ENCODE data around the gene S100A11. TPM values are rescaled to one million over a fixed set of nuclear protein-coding genes. Genes with fewer than 3 reads are reported as not detected.

Gene S100A11
- total RNA-seq, 6 experiments from 2014 or later: 1,164 to 1,256 (median 1,179) TPM

GRCh38 chr1:151990058-151990855 lies 46.5 kb downstream of the S100A11 start:
- H3K4me1 Mint-ChIP-seq (ENCODE audit: low read depth): peaks cover 81% of the 10 kb centered on the region
- peak overlapping the region; percentile 99 for H3K27ac Mint-ChIP-seq
- H3K9me3 Mint-ChIP-seq: no peaks in the 10 kb centered on the region
- TF ChIP-seq, protein P1, sequence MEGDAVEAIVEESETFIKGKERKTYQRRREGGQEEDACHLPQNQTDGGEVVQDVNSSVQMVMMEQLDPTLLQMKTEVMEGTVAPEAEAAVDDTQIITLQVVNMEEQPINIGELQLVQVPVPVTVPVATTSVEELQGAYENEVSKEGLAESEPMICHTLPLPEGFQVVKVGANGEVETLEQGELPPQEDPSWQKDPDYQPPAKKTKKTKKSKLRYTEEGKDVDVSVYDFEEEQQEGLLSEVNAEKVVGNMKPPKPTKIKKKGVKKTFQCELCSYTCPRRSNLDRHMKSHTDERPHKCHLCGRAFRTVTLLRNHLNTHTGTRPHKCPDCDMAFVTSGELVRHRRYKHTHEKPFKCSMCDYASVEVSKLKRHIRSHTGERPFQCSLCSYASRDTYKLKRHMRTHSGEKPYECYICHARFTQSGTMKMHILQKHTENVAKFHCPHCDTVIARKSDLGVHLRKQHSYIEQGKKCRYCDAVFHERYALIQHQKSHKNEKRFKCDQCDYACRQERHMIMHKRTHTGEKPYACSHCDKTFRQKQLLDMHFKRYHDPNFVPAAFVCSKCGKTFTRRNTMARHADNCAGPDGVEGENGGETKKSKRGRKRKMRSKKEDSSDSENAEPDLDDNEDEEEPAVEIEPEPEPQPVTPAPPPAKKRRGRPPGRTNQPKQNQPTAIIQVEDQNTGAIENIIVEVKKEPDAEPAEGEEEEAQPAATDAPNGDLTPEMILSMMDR (IDR thresholded peaks at IDR 0.05): no peak
- peak; percentile 23 for DNase-seq
- peaks cover 32% of the 10 kb centered on the region for H3K36me3 Mint-ChIP-seq (ENCODE audit: low read depth)
- peak overlapping the region; percentile 99 for H3K4me3 Mint-ChIP-seq
- H3K27me3 Mint-ChIP-seq (ENCODE audit: insufficient read depth): peaks cover 5% of the 10 kb centered on the region; the same call in 1 of the 2 replicates

DNA sequence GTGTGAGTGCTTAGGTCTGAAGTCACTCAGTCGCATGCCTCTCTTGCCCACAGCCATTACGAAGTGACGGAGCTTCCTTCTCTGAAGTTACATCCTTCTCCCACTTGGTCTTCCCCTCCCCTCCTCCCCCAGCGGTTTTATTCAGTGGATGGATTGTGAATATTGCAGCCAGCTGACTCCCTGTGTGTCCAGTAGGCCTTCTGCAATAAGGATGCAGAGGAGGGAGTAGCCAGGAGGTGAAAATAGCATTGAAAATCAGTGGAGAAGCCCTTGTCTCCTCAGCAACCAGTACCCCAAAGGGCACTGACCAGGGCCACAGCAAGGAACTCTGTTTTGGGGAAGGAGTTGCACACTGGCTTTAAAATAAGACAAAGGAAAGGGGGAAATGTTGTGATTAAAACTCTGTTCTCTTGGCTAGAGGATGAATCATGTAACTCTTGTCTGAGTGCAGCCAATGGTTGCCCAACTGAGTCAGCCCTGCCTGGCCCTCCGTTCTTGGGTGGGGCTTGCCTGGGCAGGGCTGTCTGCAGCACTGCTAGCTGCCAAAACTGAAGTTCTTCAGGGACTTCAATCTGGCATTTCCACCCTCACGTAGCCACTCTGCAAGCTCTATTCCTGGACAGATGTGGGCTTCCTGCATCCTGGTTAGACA lies 47.5 kb downstream of the S100A11 start:
- Mint-ChIP-seq H3K4me3 (peak overlapping the region; percentile 99), H3K27me3 (ENCODE audit: insufficient read depth) (peaks cover 5% of the 10 kb centered on the region; the same call in 1 of the 2 replicates), H3K27ac (peak overlapping the region; percentile 99), H3K4me1 (ENCODE audit: low read depth) (peaks cover 78% of the 10 kb centered on the region), H3K9me3 (no peaks in the 10 kb centered on the region), H3K36me3 (ENCODE audit: low read depth) (peaks cover 41% of the 10 kb centered on the region)
- DNase-seq: peak; percentile 85
- TF ChIP-seq, protein P1 (IDR thresholded peaks at IDR 0.05): no peak

DNA sequence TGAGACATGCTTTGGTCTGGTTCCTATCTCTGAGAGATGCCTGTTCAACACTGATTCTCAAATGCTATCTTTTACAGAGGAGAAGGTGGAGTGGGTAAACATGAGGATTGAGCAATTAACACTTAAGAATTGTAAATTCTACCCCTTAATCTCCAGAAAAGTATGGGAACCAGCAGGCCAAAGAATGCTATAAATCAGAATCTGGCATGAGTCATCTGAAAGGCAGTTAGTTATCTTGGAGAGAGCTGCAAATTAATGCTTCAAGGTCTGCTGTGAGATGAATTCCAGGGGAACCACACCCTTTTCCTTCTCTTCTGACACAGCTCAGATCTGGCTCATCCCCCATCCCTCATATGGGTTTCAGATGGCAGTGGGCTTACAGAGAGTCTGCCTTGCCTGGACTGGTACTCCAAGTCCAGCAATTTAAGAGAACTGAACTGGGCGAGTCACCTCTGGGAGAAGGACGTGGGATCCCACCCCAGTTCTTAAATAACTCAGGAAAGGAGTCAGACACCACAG lies 48.3 kb downstream of the S100A11 start:
- DNase-seq: peak; percentile 77
- Mint-ChIP-seq H3K4me1 (ENCODE audit: low read depth) (peaks cover 74% of the 10 kb centered on the region), H3K9me3 (no peaks in the 10 kb centered on the region), H3K36me3 (ENCODE audit: low read depth) (peaks cover 49% of the 10 kb centered on the region), H3K27me3 (ENCODE audit: insufficient read depth) (peaks cover 5% of the 10 kb centered on the region; the same call in 1 of the 2 replicates), H3K27ac (peak overlapping the region; percentile 99), H3K4me3 (peak overlapping the region; percentile 99)
- TF ChIP-seq, protein P1 (IDR thresholded peaks at IDR 0.05): no peak

GRCh38 chr1:151986501-151987190 lies 50.2 kb downstream of the S100A11 start:
- Mint-ChIP-seq H3K4me3 (peak overlapping the region; percentile 0; the same call in 1 of the 2 replicates), H3K4me1 (ENCODE audit: low read depth) (peaks cover 75% of the 10 kb centered on the region), H3K27me3 (ENCODE audit: insufficient read depth) (peaks cover 2% of the 10 kb centered on the region), H3K9me3 (no peaks in the 10 kb centered on the region), H3K36me3 (ENCODE audit: low read depth) (peaks cover 46% of the 10 kb centered on the region), H3K27ac (no peak overlapping the region)
- DNase-seq: no peak
- TF ChIP-seq, protein P1 (IDR thresholded peaks at IDR 0.05): no peak

- Mint-ChIP-seq H3K9me3 (no peaks in the 10 kb centered on the region), H3K4me3 (no peak overlapping the region), H3K27me3 (ENCODE audit: insufficient read depth) (peaks cover 2% of the 10 kb centered on the region), H3K27ac (no peak overlapping the region), H3K36me3 (ENCODE audit: low read depth) (peaks cover 53% of the 10 kb centered on the region), H3K4me1 (ENCODE audit: low read depth) (peaks cover 75% of the 10 kb centered on the region)
- no peak for DNase-seq
- TF ChIP-seq, protein P1 (IDR thresholded peaks at IDR 0.05): no peak
Observed at GRCh38 chr1:151985768-151986167, 51.0 kb downstream of the S100A11 start.

Measured in HFFc6 (cell line).